ENCODE results near the gene EPHB1.
A peak's percentile ranks its signal among the peaks of the same experiment; 100 is the strongest.

EPHB1 gene

DNA sequence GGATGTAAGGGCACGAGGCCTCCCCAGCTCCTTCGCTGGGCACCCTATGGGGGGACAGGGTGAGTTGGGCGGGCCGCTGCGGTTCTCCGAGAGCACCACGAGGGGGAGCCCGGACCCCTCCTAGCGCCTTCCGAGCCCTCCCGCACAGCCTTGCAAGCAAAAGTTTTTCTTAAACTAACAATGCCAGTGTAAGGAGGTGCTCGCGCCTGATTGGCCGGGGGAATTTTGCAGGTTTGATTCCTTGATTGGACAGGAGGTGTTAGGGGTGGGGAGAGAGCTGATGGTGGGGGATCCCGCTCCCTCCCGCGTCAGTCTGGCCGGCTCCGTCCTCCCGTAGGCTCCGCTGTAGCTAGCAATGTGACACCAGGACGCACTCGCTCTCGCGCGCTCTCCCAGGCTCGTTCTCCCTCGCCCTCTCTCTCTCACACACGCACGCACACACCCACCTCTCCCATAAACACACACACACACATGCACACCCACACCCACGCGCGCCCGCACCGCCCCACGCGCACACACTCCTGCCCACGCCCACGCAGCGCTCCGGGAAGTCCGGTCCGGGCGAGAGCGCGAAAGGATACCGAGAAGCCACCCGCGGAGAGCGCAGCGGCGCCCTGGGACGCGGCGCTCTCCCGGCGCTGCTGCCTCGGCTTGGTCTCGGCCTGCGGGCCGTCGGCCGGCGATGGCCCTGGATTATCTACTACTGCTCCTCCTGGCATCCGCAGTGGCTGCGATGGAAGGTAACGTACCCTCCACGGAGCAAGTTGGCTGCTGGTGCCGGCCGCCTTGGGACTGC is at the start of gene EPHB1:
TSS of gene EPHB1 (plus strand) at position 311 of the 796 bp plus-strand sequence.
- peak; percentile 24 to 43 for DNase-seq (ENCODE audit: low read depth in 2 of 2)

DNA sequence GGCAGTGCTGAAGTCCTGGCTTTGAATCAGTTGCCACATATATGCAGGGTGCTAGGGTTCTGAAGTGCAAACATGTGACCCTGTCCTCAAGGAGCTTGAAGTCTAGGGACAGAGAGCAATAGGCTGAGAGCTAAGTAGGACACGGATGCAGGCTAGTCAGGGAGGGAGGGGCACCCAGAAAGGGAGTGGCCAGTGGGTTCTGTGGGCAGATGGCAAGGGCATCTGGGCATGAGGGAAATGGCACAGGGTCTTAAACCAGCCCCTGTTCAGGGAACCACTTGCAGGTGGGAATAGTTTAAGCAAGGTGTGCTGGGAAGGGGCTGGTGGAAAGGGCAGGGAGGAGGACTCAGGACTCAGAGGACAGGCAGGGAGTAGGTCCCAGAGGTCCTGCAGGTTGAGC is 46.4 kb upstream of the EPHB1 start:
- no peak for DNase-seq (ENCODE audit: low read depth in 2 of 2)

- DNase-seq (ENCODE audit: low read depth in 2 of 2) = no peak
Observed at GRCh38 chr3:134749174-134749573, 45.9 kb upstream of the EPHB1 start.

DNA sequence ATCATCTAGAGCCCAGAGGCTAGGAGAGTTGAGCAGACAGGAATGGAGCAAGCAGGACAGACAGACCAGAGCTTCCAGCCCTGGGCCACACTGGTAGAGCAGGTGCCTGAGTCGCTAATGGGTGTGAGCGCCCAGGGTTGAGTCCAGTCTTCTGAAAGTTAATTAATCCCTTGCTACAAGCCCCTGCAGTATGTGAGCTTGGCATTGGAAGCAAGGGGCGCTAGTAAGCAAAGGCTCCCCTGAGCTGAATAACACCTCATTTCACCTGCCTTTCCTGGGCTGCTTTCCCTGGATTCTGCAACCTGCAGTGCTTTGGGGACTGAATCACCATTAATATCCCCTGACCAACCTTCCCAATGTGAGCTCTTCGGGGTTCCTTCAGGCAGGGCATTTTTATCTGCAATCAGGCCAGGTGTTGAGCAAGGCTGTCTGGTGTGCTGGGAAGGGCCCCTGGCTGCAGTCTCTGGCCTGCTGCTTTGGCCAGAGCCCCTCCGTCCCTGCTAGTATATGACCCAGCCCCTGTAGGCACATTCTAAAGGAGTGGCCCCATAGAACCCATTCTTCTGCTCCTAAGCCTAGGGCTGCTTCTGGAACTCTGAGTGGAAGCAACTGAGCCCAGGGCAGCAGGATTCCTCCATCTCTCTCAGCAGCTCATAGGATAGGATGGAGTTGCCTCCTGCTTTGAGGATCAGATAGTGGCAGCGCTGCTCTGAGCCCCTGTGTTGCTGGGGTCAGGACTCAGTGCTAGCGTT is 45.1 kb upstream of the EPHB1 start:
- no peak for DNase-seq (ENCODE audit: low read depth in 2 of 2)

GRCh38 chr3:134751831-134752230 is 43.2 kb upstream of the EPHB1 start:
- DNase-seq (ENCODE audit: low read depth in 2 of 2) = no peak

- DNase-seq (ENCODE audit: low read depth in 2 of 2) = no peak
Observed at GRCh38 chr3:134752761-134753461, 42.1 kb upstream of the EPHB1 start.

- DNase-seq (ENCODE audit: low read depth in 2 of 2) = no peak
Observed at GRCh38 chr3:134753999-134754742, 40.9 kb upstream of the EPHB1 start.

DNA sequence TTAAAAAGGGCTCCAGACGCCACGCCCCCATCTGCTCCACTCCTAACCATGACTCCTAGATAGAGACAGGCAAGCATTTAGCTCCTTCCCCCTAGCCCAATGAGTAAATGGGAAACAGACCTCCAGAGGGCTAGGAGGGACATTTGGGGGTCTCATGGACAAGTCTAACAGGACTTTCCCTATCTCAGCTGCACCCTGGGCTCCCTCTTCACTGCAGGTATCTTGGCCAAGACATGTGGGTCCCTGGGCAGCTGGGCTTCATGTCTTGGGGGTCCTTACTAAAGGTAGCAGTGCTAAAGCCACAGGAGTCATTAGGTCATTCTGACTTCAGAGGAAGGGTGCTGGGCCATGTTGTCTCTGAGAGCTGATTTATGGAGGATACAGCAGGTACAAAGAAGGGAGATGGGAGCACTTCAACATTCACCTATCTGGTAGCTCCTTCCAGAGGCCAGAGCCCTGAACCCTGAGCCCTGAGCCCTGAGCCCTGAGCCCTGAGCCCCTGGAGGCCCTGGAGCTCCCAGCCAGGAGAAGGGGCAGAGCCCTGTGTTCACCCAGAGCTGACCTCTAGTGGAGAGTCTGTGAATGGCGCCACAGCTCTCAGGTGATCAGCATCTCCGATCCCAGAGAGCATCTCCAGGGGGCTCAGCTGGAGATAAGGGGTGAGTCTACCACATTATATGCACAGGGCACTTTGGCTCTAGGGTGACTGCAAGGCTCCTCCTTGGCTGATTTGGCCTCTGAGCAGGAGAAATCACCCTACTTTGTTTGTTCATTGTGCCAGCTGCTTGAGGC is 40.1 kb upstream of the EPHB1 start:
- DNase-seq (ENCODE audit: low read depth in 2 of 2) = peak in 1 of 2 donors; percentile 6

- DNase-seq (ENCODE audit: low read depth in 2 of 2) = no peak
Observed at GRCh38 chr3:134755821-134756220, 39.2 kb upstream of the EPHB1 start.

DNA sequence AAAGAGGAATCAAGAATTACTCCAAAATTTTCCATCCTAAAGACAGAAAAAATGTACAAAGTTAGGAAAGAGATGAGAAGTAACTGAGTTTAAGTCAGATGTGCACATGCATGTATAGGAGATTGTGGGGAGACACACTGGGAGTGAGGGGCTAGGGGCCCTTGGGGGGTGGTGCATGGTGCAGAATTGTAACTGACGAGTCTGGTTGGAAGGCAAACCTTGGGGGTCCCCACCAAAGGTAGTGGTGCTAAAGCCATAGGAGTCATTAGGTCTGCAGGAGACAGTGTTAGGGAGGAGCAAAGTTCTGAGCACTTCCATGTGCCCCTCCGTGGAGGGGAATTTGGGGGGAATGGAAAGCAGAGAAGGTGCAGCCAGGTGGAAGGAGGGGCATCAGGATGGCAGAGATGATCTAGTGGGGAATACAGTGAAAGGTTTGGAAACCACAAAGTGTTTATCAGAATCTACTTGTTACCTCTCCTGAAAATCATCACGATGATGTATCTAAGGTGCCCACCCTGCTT is 37.5 kb upstream of the EPHB1 start:
- no peak for DNase-seq (ENCODE audit: low read depth in 2 of 2)

- no peak for DNase-seq (ENCODE audit: low read depth in 2 of 2)
Observed at GRCh38 chr3:134761213-134761612, 33.8 kb upstream of the EPHB1 start.

DNA sequence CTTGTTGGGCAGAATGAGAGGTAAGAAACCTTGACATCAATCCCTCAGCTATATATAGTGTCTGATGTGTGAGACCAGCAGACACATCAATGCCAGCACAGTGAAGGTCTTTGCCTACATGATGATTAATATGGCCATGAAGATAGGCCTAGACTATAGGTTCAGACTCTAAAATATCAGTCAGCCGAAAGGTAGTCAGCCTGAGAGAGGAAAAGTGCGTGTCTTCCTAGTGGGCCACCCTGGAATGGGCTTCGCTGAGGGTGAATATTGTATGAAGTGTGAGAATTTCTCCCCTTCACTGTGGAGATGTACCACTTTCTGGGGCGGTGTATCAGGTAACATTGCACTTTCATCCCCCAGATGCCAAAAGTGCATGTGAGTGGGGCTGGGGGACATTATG is 33.0 kb upstream of the EPHB1 start:
- DNase-seq (ENCODE audit: low read depth in 2 of 2) = no peak

GRCh38 chr3:134765468-134765867 is 29.6 kb upstream of the EPHB1 start:
- DNase-seq (ENCODE audit: low read depth in 2 of 2) = no peak

- DNase-seq (ENCODE audit: low read depth in 2 of 2) = no peak
Observed at GRCh38 chr3:134766290-134766689, 28.8 kb upstream of the EPHB1 start.

- no peak for DNase-seq (ENCODE audit: low read depth in 2 of 2)
Observed at GRCh38 chr3:134768116-134768515, 26.9 kb upstream of the EPHB1 start.

GRCh38 chr3:134768837-134769236 is 26.2 kb upstream of the EPHB1 start:
- DNase-seq (ENCODE audit: low read depth in 2 of 2) = no peak

DNA sequence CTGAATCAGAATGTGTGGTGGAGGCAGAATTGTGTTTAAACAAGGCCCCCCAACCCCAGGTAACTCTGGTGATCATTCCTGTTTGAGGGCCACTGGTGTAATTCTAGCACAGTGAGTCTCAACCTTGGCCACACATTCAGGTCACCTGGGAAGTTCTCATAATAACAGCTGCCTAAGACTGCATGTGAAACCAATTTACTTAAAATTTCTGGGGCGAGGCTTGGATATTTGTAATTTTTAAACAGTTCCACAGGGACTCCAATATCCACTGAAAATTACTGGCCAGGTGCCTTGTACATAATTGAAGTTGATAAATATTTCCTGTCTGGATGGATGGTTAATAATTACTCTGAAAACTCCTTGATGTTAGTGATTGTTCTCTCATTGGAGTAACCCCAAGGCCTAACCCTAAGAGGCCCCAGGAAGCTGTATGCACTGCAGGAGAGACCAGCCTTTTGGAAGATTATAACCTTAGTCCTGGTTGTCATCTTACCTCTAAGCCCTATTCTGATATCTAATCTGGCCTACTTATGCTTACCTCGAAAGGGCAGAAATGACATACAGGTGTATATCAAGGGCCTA is 25.7 kb upstream of the EPHB1 start:
- no peak for DNase-seq (ENCODE audit: low read depth in 2 of 2)

DNA sequence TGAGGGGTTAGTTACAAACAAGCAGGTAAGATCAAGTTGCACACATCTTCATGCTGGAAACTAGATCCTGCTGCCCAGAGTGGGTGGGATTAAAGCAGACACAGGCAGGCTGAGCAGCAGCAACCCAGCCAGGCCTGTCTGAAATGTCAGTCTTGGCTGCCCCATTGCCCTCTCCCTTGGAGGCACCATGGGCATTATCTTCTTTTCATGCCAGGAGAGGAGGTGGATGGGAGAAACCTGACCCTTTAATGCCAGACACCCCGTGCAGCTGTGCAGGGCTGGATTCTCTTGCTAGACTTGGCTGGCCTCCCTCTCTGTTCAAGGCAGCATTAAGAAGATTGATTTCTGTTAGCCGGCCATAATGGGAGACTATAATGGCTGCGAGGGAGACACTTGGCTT is 23.0 kb upstream of the EPHB1 start:
- DNase-seq (ENCODE audit: low read depth in 2 of 2) = no peak

- no peak for DNase-seq (ENCODE audit: low read depth in 2 of 2)
Observed at GRCh38 chr3:134772591-134772990, 22.5 kb upstream of the EPHB1 start.

GRCh38 chr3:134775831-134776230 is 19.2 kb upstream of the EPHB1 start:
- DNase-seq (ENCODE audit: low read depth in 2 of 2) = no peak

All from stimulated activated CD4-positive, alpha-beta T cell treated with anti-CD3 and anti-CD28 coated beads, Interleukin-1b, Interleukin-23, amount 100 ng/mL, for 4 hours (primary cell).